GM12874 (cell line): ENCODE measurements around the gene ERC2.

Experiments
- CTCF ChIP-seq: IDR thresholded peaks from 2 replicates; pipeline ENCODE4 v1.5.1; 2011; ENCODE audit warnings: low read depth, mild to moderate bottlenecking, control low read depth, low read length, moderate library complexity; ENCODE audit not compliant: insufficient read depth

The ERC2 gene

GRCh38 chr3:55690177-55690576, 778.1 kb downstream of the ERC2 start:
- TF ChIP-seq CTCF, result no peak

- TF ChIP-seq CTCF, result no peak
Observed at GRCh38 chr3:55688154-55688553, 780.1 kb downstream of the ERC2 start.

- TF ChIP-seq CTCF, result no peak
Observed at GRCh38 chr3:55687526-55687925, 780.7 kb downstream of the ERC2 start.

- TF ChIP-seq CTCF, result no peak
Observed at GRCh38 chr3:55686426-55687254, 781.6 kb downstream of the ERC2 start.

GRCh38 chr3:55683666-55684270, 784.5 kb downstream of the ERC2 start:
- no peak for TF ChIP-seq CTCF

- no peak for TF ChIP-seq CTCF
Observed at GRCh38 chr3:55682461-55682860, 785.8 kb downstream of the ERC2 start.

GRCh38 chr3:55678546-55679216, 789.6 kb downstream of the ERC2 start:
- TF ChIP-seq CTCF, result no peak
